SK-N-SH treated with all-trans-retinoic acid at 6 μM for 48 hours (cell line): Measurements from ENCODE around the gene DYRK1B.

Source experiments
- CREB5 ChIP-seq: fragments of 250-450 bp; sonication (Bioruptor Pico); IDR thresholded peaks from 2 replicates; pipeline ENCODE4 v1.5.1; 2020; ENCODE audit warnings: low read depth, mild to moderate bottlenecking, moderate library complexity
- CSRNP3 ChIP-seq: fragments of 250-450 bp; sonication (Bioruptor Pico); IDR thresholded peaks from 2 replicates; pipeline ENCODE4 v1.5.1; 2021; ENCODE audit warnings: mild to moderate bottlenecking, moderate library complexity
- PATZ1 ChIP-seq: fragments of 250-450 bp; sonication (Bioruptor Pico); IDR thresholded peaks from 2 replicates; pipeline ENCODE4 v1.8.0; 2020; ENCODE audit warnings: mild to moderate bottlenecking, moderate library complexity, borderline replicate concordance
- SNAI2 ChIP-seq: fragments of 250-450 bp; sonication (Bioruptor Pico); IDR thresholded peaks from 2 replicates; pipeline ENCODE4 v1.5.0; 2020; ENCODE audit warnings: mild to moderate bottlenecking, moderate library complexity
- TOX ChIP-seq: fragments of 250-450 bp; sonication (Bioruptor Pico); IDR thresholded peaks from 2 replicates; pipeline ENCODE4 v1.8.0; 2021; ENCODE audit warnings: mild to moderate bottlenecking, moderate library complexity, borderline replicate concordance
- TSHZ2 ChIP-seq: fragments of 250-450 bp; sonication (Bioruptor Pico); IDR thresholded peaks from 2 replicates; pipeline ENCODE4 v1.5.0; 2020; ENCODE audit warnings: mild to moderate bottlenecking, moderate library complexity

DNA sequence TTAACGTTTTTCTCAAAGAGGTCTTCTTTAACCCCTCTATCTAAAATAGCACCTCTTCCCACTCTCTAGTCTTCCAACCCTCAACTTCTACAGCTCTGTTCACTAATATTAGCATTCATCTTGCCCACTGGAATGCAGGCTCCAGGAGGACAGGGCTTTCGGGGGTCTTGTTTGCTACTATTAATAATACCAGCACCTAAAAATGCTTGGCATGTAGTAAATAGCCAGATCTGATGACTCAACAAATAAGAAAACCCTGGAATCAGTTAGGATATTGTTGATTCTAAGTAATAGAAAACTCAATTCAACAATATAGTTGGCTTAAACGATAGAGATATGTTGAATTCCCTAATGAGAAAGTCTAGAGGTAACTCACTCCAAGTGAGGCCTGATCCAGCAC, 14.2 kb downstream of the DYRK1B start:
- no peak for TF ChIP-seq CREB5
- no peak for TF ChIP-seq TOX
- TF ChIP-seq SNAI2 (CRISPR knock-in tag), result no peak
- TF ChIP-seq PATZ1 (CRISPR knock-in tag), result no peak
- TF ChIP-seq CSRNP3 (CRISPR knock-in tag), result no peak
- TF ChIP-seq TSHZ2 (CRISPR knock-in tag), result no peak
